ENCODE measurements around the gene SLC25A10.

DNA sequence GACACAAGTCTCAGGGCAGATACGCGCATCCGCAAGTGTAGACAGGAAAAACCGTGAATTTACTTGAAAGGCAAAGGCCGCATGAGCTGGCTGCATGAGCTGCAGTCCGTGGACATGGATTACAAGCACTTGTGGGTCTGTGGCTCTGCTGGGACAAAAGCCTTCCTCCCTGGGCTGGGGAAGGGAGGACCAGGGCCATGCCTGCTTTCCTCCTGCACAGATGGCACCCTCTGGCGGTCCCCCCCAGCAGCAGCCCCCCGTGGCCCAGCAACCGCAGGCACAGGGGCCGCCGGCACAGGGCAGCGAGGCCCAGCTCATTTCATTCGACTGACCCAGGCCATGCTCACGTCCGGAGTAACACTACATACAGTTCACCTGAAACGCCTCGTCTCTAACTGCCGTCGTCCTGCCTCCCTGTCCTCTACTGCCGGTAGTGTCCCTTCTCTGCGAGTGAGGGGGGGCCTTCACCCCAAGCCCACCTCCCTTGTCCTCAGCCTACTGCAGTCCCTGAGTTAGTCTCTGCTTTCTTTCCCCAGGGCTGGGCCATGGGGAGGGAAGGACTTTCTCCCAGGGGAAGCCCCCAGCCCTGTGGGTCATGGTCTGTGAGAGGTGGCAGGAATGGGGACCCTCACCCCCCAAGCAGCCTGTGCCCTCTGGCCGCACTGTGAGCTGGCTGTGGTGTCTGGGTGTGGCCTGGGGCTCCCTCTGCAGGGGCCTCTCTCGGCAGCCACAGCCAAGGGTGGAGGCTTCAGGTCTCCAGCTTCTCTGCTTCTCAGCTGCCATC, 10.6 kb upstream of the SLC25A10 start:
- TF ChIP-seq, protein P1, sequence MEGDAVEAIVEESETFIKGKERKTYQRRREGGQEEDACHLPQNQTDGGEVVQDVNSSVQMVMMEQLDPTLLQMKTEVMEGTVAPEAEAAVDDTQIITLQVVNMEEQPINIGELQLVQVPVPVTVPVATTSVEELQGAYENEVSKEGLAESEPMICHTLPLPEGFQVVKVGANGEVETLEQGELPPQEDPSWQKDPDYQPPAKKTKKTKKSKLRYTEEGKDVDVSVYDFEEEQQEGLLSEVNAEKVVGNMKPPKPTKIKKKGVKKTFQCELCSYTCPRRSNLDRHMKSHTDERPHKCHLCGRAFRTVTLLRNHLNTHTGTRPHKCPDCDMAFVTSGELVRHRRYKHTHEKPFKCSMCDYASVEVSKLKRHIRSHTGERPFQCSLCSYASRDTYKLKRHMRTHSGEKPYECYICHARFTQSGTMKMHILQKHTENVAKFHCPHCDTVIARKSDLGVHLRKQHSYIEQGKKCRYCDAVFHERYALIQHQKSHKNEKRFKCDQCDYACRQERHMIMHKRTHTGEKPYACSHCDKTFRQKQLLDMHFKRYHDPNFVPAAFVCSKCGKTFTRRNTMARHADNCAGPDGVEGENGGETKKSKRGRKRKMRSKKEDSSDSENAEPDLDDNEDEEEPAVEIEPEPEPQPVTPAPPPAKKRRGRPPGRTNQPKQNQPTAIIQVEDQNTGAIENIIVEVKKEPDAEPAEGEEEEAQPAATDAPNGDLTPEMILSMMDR (conservative IDR thresholded peaks at IDR 0.05): no peak
- TF ChIP-seq ZFX (IDR thresholded peaks at IDR 0.05): no peak

Data from C4-2B (cell line).